ENCODE results near the gene ADRM1.

ADRM1 gene

GRCh38 chr20:62267543-62267942 is 35.3 kb upstream of the ADRM1 start:
- Histone ChIP-seq H3K9ac (ENCODE audit: low read length) (no peak overlapping the region), H3K9me3 (ENCODE audit: low read length) (no peaks in the 10 kb centered on the region), H3K27ac (ENCODE audit: low read depth, low read length) (no peak overlapping the region), H3K4me1 (ENCODE audit: insufficient read depth, low read length) (no peaks in the 10 kb centered on the region), H3K27me3 (ENCODE audit: control insufficient read depth in 1 of 2, insufficient read depth in 2 of 2, low read length in 2 of 2) (no peaks in the 10 kb centered on the region), H3K36me3 (ENCODE audit: insufficient read depth, low read length) (peaks cover 24% of the 10 kb centered on the region), H3K4me3 (ENCODE audit: low read depth in 1 of 2, low read length in 2 of 2) (no peak overlapping the region)

- no peaks in the 10 kb centered on the region for H3K27me3 ChIP-seq (ENCODE audit: control insufficient read depth in 1 of 2, insufficient read depth in 2 of 2, low read length in 2 of 2)
- H3K4me1 ChIP-seq (ENCODE audit: insufficient read depth, low read length) = no peaks in the 10 kb centered on the region
- no peaks in the 10 kb centered on the region for H3K9me3 ChIP-seq (ENCODE audit: low read length)
- peaks cover 27% of the 10 kb centered on the region for H3K36me3 ChIP-seq (ENCODE audit: insufficient read depth, low read length)
- H3K9ac ChIP-seq (ENCODE audit: low read length) = no peak overlapping the region
- no peak overlapping the region for H3K4me3 ChIP-seq (ENCODE audit: low read depth in 1 of 2, low read length in 2 of 2)
- no peak overlapping the region for H3K27ac ChIP-seq (ENCODE audit: low read depth, low read length)
Measured at GRCh38 chr20:62268228-62268900, 34.4 kb upstream of the ADRM1 start.

- no peak overlapping the region for H3K4me3 ChIP-seq (ENCODE audit: low read depth in 1 of 2, low read length in 2 of 2)
- H3K4me1 ChIP-seq (ENCODE audit: insufficient read depth, low read length) = no peaks in the 10 kb centered on the region
- H3K27me3 ChIP-seq (ENCODE audit: control insufficient read depth in 1 of 2, insufficient read depth in 2 of 2, low read length in 2 of 2) = no peaks in the 10 kb centered on the region
- no peaks in the 10 kb centered on the region for H3K9me3 ChIP-seq (ENCODE audit: low read length)
- H3K9ac ChIP-seq (ENCODE audit: low read length) = no peak overlapping the region
- H3K27ac ChIP-seq (ENCODE audit: low read depth, low read length) = no peak overlapping the region
- H3K36me3 ChIP-seq (ENCODE audit: insufficient read depth, low read length) = peaks cover 34% of the 10 kb centered on the region
Measured at GRCh38 chr20:62269378-62269777, 33.4 kb upstream of the ADRM1 start.

- Histone ChIP-seq H3K9ac (ENCODE audit: low read length) (no peak overlapping the region), H3K36me3 (ENCODE audit: insufficient read depth, low read length) (peaks cover 34% of the 10 kb centered on the region), H3K9me3 (ENCODE audit: low read length) (no peaks in the 10 kb centered on the region), H3K27me3 (ENCODE audit: control insufficient read depth in 1 of 2, insufficient read depth in 2 of 2, low read length in 2 of 2) (no peaks in the 10 kb centered on the region), H3K4me1 (ENCODE audit: insufficient read depth, low read length) (no peaks in the 10 kb centered on the region), H3K4me3 (ENCODE audit: low read depth in 1 of 2, low read length in 2 of 2) (no peak overlapping the region), H3K27ac (ENCODE audit: low read depth, low read length) (no peak overlapping the region)
Measured at GRCh38 chr20:62269871-62270270, 32.9 kb upstream of the ADRM1 start.

- Histone ChIP-seq H3K9ac (ENCODE audit: low read length) (no peak overlapping the region), H3K27me3 (ENCODE audit: control insufficient read depth in 1 of 2, insufficient read depth in 2 of 2, low read length in 2 of 2) (no peaks in the 10 kb centered on the region), H3K4me1 (ENCODE audit: insufficient read depth, low read length) (no peaks in the 10 kb centered on the region), H3K36me3 (ENCODE audit: insufficient read depth, low read length) (peaks cover 34% of the 10 kb centered on the region), H3K27ac (ENCODE audit: low read depth, low read length) (no peak overlapping the region), H3K4me3 (ENCODE audit: low read depth in 1 of 2, low read length in 2 of 2) (no peak overlapping the region), H3K9me3 (ENCODE audit: low read length) (no peaks in the 10 kb centered on the region)
Measured at GRCh38 chr20:62272200-62272599, 30.6 kb upstream of the ADRM1 start.

- Histone ChIP-seq H3K27ac (ENCODE audit: low read depth, low read length) (no peak overlapping the region), H3K9me3 (ENCODE audit: low read length) (no peaks in the 10 kb centered on the region), H3K9ac (ENCODE audit: low read length) (no peak overlapping the region), H3K4me1 (ENCODE audit: insufficient read depth, low read length) (no peaks in the 10 kb centered on the region), H3K27me3 (ENCODE audit: control insufficient read depth in 1 of 2, insufficient read depth in 2 of 2, low read length in 2 of 2) (no peaks in the 10 kb centered on the region), H3K4me3 (ENCODE audit: low read depth in 1 of 2, low read length in 2 of 2) (no peak overlapping the region), H3K36me3 (ENCODE audit: insufficient read depth, low read length) (peaks cover 42% of the 10 kb centered on the region)
Measured at GRCh38 chr20:62273416-62273815, 29.4 kb upstream of the ADRM1 start.

- H3K27me3 ChIP-seq (ENCODE audit: control insufficient read depth in 1 of 2, insufficient read depth in 2 of 2, low read length in 2 of 2) = no peaks in the 10 kb centered on the region
- no peak overlapping the region for H3K27ac ChIP-seq (ENCODE audit: low read depth, low read length)
- H3K4me1 ChIP-seq (ENCODE audit: insufficient read depth, low read length) = no peaks in the 10 kb centered on the region
- no peak overlapping the region for H3K4me3 ChIP-seq (ENCODE audit: low read depth in 1 of 2, low read length in 2 of 2)
- H3K36me3 ChIP-seq (ENCODE audit: insufficient read depth, low read length) = peaks cover 49% of the 10 kb centered on the region
- no peak overlapping the region for H3K9ac ChIP-seq (ENCODE audit: low read length)
- no peaks in the 10 kb centered on the region for H3K9me3 ChIP-seq (ENCODE audit: low read length)
Measured at GRCh38 chr20:62274332-62274950, 28.4 kb upstream of the ADRM1 start.

- Histone ChIP-seq H3K9ac (ENCODE audit: low read length) (no peak overlapping the region), H3K4me3 (ENCODE audit: low read depth in 1 of 2, low read length in 2 of 2) (no peak overlapping the region), H3K27ac (ENCODE audit: low read depth, low read length) (no peak overlapping the region), H3K27me3 (ENCODE audit: control insufficient read depth in 1 of 2, insufficient read depth in 2 of 2, low read length in 2 of 2) (no peaks in the 10 kb centered on the region), H3K4me1 (ENCODE audit: insufficient read depth, low read length) (no peaks in the 10 kb centered on the region), H3K36me3 (ENCODE audit: insufficient read depth, low read length) (peaks cover 57% of the 10 kb centered on the region), H3K9me3 (ENCODE audit: low read length) (no peaks in the 10 kb centered on the region)
Measured at GRCh38 chr20:62275219-62275618, 27.6 kb upstream of the ADRM1 start.

GRCh38 chr20:62276439-62276838 is 26.4 kb upstream of the ADRM1 start:
- Histone ChIP-seq H3K4me3 (ENCODE audit: low read depth in 1 of 2, low read length in 2 of 2) (no peak overlapping the region), H3K27me3 (ENCODE audit: control insufficient read depth in 1 of 2, insufficient read depth in 2 of 2, low read length in 2 of 2) (no peaks in the 10 kb centered on the region), H3K27ac (ENCODE audit: low read depth, low read length) (no peak overlapping the region), H3K9me3 (ENCODE audit: low read length) (no peaks in the 10 kb centered on the region), H3K4me1 (ENCODE audit: insufficient read depth, low read length) (no peaks in the 10 kb centered on the region), H3K36me3 (ENCODE audit: insufficient read depth, low read length) (peaks cover 64% of the 10 kb centered on the region), H3K9ac (ENCODE audit: low read length) (no peak overlapping the region)

- H3K4me3 ChIP-seq (ENCODE audit: low read depth in 1 of 2, low read length in 2 of 2) = no peak overlapping the region
- H3K9ac ChIP-seq (ENCODE audit: low read length) = no peak overlapping the region
- H3K27me3 ChIP-seq (ENCODE audit: control insufficient read depth in 1 of 2, insufficient read depth in 2 of 2, low read length in 2 of 2) = no peaks in the 10 kb centered on the region
- peaks cover 63% of the 10 kb centered on the region for H3K36me3 ChIP-seq (ENCODE audit: insufficient read depth, low read length)
- H3K4me1 ChIP-seq (ENCODE audit: insufficient read depth, low read length) = no peaks in the 10 kb centered on the region
- no peak overlapping the region for H3K27ac ChIP-seq (ENCODE audit: low read depth, low read length)
- H3K9me3 ChIP-seq (ENCODE audit: low read length) = no peaks in the 10 kb centered on the region
Measured at GRCh38 chr20:62277253-62277652, 25.5 kb upstream of the ADRM1 start.

- no peaks in the 10 kb centered on the region for H3K27me3 ChIP-seq (ENCODE audit: control insufficient read depth in 1 of 2, insufficient read depth in 2 of 2, low read length in 2 of 2)
- H3K9ac ChIP-seq (ENCODE audit: low read length) = no peak overlapping the region
- no peaks in the 10 kb centered on the region for H3K4me1 ChIP-seq (ENCODE audit: insufficient read depth, low read length)
- no peaks in the 10 kb centered on the region for H3K9me3 ChIP-seq (ENCODE audit: low read length)
- H3K27ac ChIP-seq (ENCODE audit: low read depth, low read length) = no peak overlapping the region
- H3K4me3 ChIP-seq (ENCODE audit: low read depth in 1 of 2, low read length in 2 of 2) = no peak overlapping the region
- H3K36me3 ChIP-seq (ENCODE audit: insufficient read depth, low read length) = peaks cover 64% of the 10 kb centered on the region
Measured at GRCh38 chr20:62280303-62280702, 22.5 kb upstream of the ADRM1 start.

All from muscle layer of colon (tissue), 2 donors.